Smooth muscle cell of bladder (primary cell): ENCODE data around the gene STIM1. TPM values are rescaled to one million over a fixed set of nuclear protein-coding genes. Genes with fewer than 3 reads are reported as not detected.

Experiments
- total RNA-seq: library from RNA; depleted of rRNA; stranded (reverse); fragments of >200 nt; gene quantifications from 2 replicates; pipeline ENCODE4 v1.2.3, GENCODE V29; 2014

STIM1 gene
- 26.7 and 40.2 TPM in 2 replicates for total RNA-seq

DNA sequence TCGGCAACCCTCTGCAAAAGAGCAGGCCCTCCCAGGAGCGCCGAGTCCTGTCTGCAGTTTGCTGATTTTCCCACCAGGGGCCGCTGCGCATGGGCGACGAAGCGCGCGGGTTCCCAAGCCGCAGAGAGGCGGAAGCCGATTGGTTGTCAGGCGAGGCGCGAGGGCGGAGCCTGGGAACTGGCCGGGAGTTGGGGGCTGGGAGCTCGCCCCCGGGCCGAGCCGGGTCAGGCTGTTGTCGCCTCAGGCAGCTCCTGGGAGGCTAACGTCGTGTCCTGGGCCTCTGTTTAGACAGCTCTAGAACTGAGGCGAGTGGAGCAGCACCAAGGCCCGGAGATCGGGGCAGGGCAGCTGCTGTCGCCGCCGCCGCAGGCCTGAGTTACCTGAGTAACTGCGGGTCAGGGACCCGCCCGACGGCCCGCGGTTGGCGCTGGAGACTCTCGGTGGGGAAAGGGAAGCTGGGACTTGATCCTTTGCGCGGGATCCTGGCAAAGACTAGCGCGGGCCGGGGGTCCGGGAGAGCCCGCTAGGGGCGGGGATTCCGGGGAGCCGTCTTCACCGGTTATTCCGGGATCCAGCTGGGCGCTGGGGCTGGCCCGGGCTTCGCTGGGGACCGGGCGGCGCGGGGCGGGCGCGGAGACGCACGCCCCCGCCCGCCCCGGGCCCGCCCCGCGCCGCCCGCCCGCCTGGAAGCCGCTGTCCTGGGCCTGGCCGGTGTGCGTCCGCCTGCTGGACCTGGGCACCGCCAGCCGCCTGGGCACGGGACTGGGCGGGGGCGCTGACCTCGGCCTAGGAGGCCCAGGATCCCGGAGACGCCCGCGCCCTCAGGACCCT, at the start of gene STIM1:
Gene STIM1 (plus strand): TSS at position 688 of the 831 bp plus-strand sequence. CDS start 607 bp downstream, outside the sequence.

DNA sequence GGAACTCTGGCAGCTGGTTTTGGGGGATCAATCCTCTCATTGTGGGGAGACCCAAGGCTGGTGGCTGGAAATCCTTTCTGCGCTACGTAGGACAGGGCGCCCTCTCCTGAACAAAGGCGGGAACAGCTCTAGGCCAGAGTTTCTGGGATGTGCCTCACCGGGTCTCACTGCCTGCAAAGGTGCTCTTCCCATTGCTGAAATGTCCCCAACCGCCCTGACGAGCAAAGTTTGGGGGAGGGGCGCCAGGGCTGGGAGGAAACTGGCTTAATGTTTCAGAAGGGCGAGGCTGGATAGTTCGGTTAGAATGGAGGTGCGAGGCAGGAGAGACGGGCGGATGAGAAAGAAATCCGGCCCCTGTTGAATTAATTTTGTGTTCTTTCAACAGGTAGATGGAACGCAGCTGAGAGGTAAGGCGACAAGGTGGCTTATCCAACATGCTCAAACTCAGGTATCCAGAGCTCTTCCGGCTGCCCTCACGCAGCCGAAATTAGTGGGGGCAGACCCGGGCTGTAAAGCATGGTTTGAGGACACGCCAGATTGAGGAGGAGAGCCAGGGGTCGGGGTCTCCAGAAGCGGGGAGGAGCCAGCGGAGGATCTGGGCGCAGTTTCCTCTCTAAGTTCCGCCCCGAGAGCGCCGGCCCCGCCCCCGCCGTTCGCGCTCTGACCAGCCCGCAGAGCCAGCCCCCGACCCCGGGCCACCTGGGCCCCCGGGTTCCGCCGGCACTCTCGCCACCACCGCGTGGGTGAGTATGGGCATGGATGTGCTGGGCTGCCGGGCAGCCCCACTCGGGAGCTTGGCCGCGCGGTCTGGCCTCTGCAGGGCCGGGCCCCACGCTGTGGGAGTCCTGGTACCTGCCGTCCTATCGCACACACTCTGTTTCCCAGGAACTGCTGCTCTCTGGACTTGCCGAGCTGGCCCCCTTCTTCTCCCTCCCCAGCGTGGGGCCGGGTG, 47.3 kb upstream of the STIM1 start, which contains the start of gene PGAP2:
Gene PGAP2 (plus strand): TSS at position 652 of the 952 bp plus-strand sequence. CDS start 2,700 bp downstream, outside the sequence.

DNA sequence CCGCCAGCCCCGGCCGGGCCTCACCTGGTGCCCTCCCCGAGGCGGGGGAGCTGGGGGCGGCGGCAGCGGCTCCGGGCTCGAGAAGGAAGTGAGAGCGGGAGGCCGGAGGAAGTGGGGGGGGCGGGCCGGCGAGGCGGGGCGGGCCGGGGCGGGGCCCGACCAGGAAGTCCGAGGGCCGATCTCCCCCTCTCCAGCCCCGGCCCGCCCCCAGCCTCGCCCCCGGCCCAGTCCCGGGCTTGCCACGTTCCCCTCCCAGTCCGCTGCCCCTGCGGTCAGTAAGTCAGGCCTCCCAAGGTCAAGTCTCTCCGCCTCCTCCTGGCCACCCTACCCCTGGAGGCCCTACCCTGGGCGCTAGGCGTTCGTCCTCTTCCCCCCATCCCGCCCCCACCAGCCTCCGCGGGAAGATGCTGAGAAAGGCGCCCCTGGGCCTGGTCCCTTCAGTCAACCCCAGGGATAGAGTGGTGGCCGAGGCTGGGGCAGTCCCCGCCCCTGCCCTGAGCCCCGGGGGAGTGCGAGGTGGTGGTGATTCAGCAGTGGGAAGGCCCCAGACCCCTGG, 14.5 kb upstream of the STIM1 start, which contains the start of gene RHOG:
Gene RHOG (minus strand): TSS at position 90 of the 556 bp plus-strand sequence. CDS start 12,821 bp downstream, outside the sequence.

DNA sequence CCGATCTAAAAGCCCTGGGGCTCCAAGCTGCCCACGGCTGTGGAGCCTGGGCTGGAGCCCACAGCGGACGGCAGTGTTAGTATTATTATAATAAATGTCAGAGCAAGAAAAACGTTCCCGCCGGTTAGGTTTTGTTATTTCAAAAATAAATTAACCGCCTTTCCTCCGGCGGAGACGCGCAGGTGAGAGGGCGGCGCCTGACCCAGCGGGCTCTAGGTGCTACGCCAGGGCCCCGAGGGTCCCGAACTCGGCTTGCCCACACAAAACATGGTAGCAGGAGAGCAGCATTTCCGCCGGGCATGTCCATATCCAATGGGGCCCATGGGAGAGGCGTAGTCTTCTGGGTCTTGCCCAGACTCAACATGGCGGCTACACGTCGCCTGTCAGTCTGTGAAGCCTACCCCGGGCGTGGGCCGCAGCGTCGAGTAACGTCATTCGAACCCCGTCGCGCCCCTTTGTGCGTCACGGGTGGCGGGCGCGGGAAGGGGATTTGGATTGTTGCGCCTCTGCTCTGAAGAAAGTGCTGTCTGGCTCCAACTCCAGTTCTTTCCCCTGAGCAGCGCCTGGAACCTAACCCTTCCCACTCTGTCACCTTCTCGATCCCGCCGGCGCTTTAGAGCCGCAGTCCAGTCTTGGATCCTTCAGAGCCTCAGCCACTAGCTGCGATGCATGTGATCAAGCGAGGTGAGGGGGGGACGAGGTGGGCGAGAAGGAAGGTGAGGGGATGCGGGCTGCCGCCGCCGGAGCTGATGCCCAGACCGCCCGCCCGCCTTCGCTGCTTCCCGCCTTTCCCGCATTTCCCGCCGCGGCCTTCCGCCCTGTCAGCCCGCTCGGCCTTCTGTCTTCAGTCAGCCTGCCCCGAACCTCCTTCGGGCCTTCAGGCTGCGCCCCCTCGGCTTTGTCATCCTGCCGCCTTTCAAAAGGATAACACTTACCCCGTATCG, 239.2 kb downstream of the STIM1 start, which contains the start of gene RRM1:
Gene RRM1 (plus strand): TSS at position 452 of the 944 bp plus-strand sequence. CDS start 214 bp downstream, at position 666.

Other genes with a start within 250 kb of the STIM1 start
- gene ART5, start 213.7 kb upstream of the STIM1 start, total RNA-seq = 0.37 TPM in 1 of 2 replicates, not detected in the other
- gene ART1, start 210.5 kb upstream of the STIM1 start, total RNA-seq = not detected in 2 replicates
- gene CHRNA10, start 184.3 kb upstream of the STIM1 start, total RNA-seq = 0.43 and 0.83 TPM in 2 replicates
- gene NUP98, start 58.1 kb upstream of the STIM1 start, total RNA-seq = 77.9 and 90.6 TPM in 2 replicates
- gene PGAP2, start 47.1 kb upstream of the STIM1 start, total RNA-seq = 9.0 and 10.4 TPM in 2 replicates
- 4.4 and 8.3 TPM in 2 replicates for gene RHOG, start 14.7 kb upstream of the STIM1 start, total RNA-seq
- gene RRM1, start 239.1 kb downstream of the STIM1 start, total RNA-seq = 40.1 and 52.6 TPM in 2 replicates